ENCODE results near the gene ZNRF3.

ZNRF3 gene

GRCh38 chr22:28953976-28954880 lies 70.9 kb downstream of the ZNRF3 start:
- Mint-ChIP-seq H3K27me3 (peaks cover 99% of the 10 kb centered on the region), H3K4me1 (peaks cover 18% of the 10 kb centered on the region), H3K36me3 (ENCODE audit: insufficient read depth) (peaks cover 5% of the 10 kb centered on the region), H3K9me3 (no peaks in the 10 kb centered on the region), H3K4me3 (no peak overlapping the region), H3K27ac (ENCODE audit: low read depth) (no peak overlapping the region)
- ATAC-seq (replicated peaks; ENCODE audit: extremely low read depth, poor library complexity, severe bottlenecking): no peak
- DNase-seq (ENCODE audit: low spot score in 2 of 2): no peak

GRCh38 chr22:28955817-28956216 lies 72.4 kb downstream of the ZNRF3 start:
- peaks cover 18% of the 10 kb centered on the region for H3K4me1 Mint-ChIP-seq
- peak; percentile 40 to 74 for DNase-seq (ENCODE audit: low spot score in 2 of 2)
- peaks cover 100% of the 10 kb centered on the region for H3K27me3 Mint-ChIP-seq
- H3K4me3 Mint-ChIP-seq: peak overlapping the region; percentile 63
- ATAC-seq (replicated peaks; ENCODE audit: extremely low read depth, poor library complexity, severe bottlenecking): peak; percentile 93
- H3K36me3 Mint-ChIP-seq (ENCODE audit: insufficient read depth): peaks cover 5% of the 10 kb centered on the region
- H3K9me3 Mint-ChIP-seq: no peaks in the 10 kb centered on the region
- peak overlapping the region; percentile 16 for H3K27ac Mint-ChIP-seq (ENCODE audit: low read depth)

GRCh38 chr22:28956506-28956905 lies 73.1 kb downstream of the ZNRF3 start:
- Mint-ChIP-seq H3K27ac (ENCODE audit: low read depth) (no peak overlapping the region), H3K27me3 (peaks cover 100% of the 10 kb centered on the region), H3K4me3 (no peak overlapping the region), H3K9me3 (no peaks in the 10 kb centered on the region), H3K4me1 (peaks cover 18% of the 10 kb centered on the region), H3K36me3 (ENCODE audit: insufficient read depth) (peaks cover 5% of the 10 kb centered on the region)
- ATAC-seq (replicated peaks; ENCODE audit: extremely low read depth, poor library complexity, severe bottlenecking): no peak
- no peak for DNase-seq (ENCODE audit: low spot score in 2 of 2)

GRCh38 chr22:28958611-28959010 lies 75.2 kb downstream of the ZNRF3 start:
- no peak for ATAC-seq (replicated peaks; ENCODE audit: extremely low read depth, poor library complexity, severe bottlenecking)
- H3K27me3 Mint-ChIP-seq: peaks cover 100% of the 10 kb centered on the region

GRCh38 chr22:28962042-28962554 lies 78.7 kb downstream of the ZNRF3 start:
- Mint-ChIP-seq H3K27ac (ENCODE audit: low read depth) (no peak overlapping the region), H3K4me3 (no peak overlapping the region)
- no peak for ATAC-seq (replicated peaks; ENCODE audit: extremely low read depth, poor library complexity, severe bottlenecking)

More at GRCh38 chr22:28958611-28959010, 75.2 kb downstream of the ZNRF3 start:
- Mint-ChIP-seq H3K27ac (ENCODE audit: low read depth) (no peak overlapping the region), H3K9me3 (no peaks in the 10 kb centered on the region), H3K4me3 (no peak overlapping the region), H3K4me1 (peaks cover 18% of the 10 kb centered on the region), H3K36me3 (ENCODE audit: insufficient read depth) (peaks cover 5% of the 10 kb centered on the region)
- no peak for DNase-seq (ENCODE audit: low spot score in 2 of 2)

GRCh38 chr22:28963362-28963761 lies 80.0 kb downstream of the ZNRF3 start:
- Mint-ChIP-seq H3K27me3 (peaks cover 80% of the 10 kb centered on the region), H3K36me3 (ENCODE audit: insufficient read depth) (no peaks in the 10 kb centered on the region), H3K4me3 (no peak overlapping the region), H3K27ac (ENCODE audit: low read depth) (no peak overlapping the region), H3K9me3 (no peaks in the 10 kb centered on the region), H3K4me1 (no peaks in the 10 kb centered on the region)
- no peak for DNase-seq (ENCODE audit: low spot score in 2 of 2)
- ATAC-seq (replicated peaks; ENCODE audit: extremely low read depth, poor library complexity, severe bottlenecking): no peak

More at GRCh38 chr22:28962042-28962554, 78.7 kb downstream of the ZNRF3 start:
- Mint-ChIP-seq H3K27me3 (peaks cover 90% of the 10 kb centered on the region), H3K36me3 (ENCODE audit: insufficient read depth) (no peaks in the 10 kb centered on the region), H3K9me3 (no peaks in the 10 kb centered on the region), H3K4me1 (no peaks in the 10 kb centered on the region)
- no peak for DNase-seq (ENCODE audit: low spot score in 2 of 2)

GRCh38 chr22:28967163-28967665 lies 83.8 kb downstream of the ZNRF3 start:
- H3K27ac Mint-ChIP-seq (ENCODE audit: low read depth): no peak overlapping the region
- peaks cover 62% of the 10 kb centered on the region for H3K27me3 Mint-ChIP-seq
- no peaks in the 10 kb centered on the region for H3K9me3 Mint-ChIP-seq
- H3K4me3 Mint-ChIP-seq: no peak overlapping the region
- no peaks in the 10 kb centered on the region for H3K4me1 Mint-ChIP-seq
- ATAC-seq (replicated peaks; ENCODE audit: extremely low read depth, poor library complexity, severe bottlenecking) (no peak), DNase-seq (ENCODE audit: low spot score in 2 of 2) (no peak)
- H3K36me3 Mint-ChIP-seq (ENCODE audit: insufficient read depth): no peaks in the 10 kb centered on the region

GRCh38 chr22:28967969-28968368 lies 84.6 kb downstream of the ZNRF3 start:
- Mint-ChIP-seq H3K27me3 (peaks cover 54% of the 10 kb centered on the region), H3K4me1 (no peaks in the 10 kb centered on the region), H3K36me3 (ENCODE audit: insufficient read depth) (no peaks in the 10 kb centered on the region), H3K27ac (ENCODE audit: low read depth) (no peak overlapping the region), H3K4me3 (no peak overlapping the region), H3K9me3 (no peaks in the 10 kb centered on the region)
- no peak for DNase-seq (ENCODE audit: low spot score in 2 of 2)
- no peak for ATAC-seq (replicated peaks; ENCODE audit: extremely low read depth, poor library complexity, severe bottlenecking)

GRCh38 chr22:28969401-28970168 lies 86.2 kb downstream of the ZNRF3 start:
- no peaks in the 10 kb centered on the region for H3K36me3 Mint-ChIP-seq (ENCODE audit: insufficient read depth)
- DNase-seq (ENCODE audit: low spot score in 2 of 2) (no peak), ATAC-seq (replicated peaks; ENCODE audit: extremely low read depth, poor library complexity, severe bottlenecking) (no peak)
- H3K9me3 Mint-ChIP-seq: no peaks in the 10 kb centered on the region
- no peak overlapping the region for H3K27ac Mint-ChIP-seq (ENCODE audit: low read depth)
- H3K4me3 Mint-ChIP-seq: no peak overlapping the region
- no peaks in the 10 kb centered on the region for H3K4me1 Mint-ChIP-seq
- peaks cover 38% of the 10 kb centered on the region for H3K27me3 Mint-ChIP-seq

- DNase-seq (ENCODE audit: low spot score in 2 of 2) (no peak), ATAC-seq (replicated peaks; ENCODE audit: extremely low read depth, poor library complexity, severe bottlenecking) (no peak)
- H3K27me3 Mint-ChIP-seq: peaks cover 39% of the 10 kb centered on the region
- no peak overlapping the region for H3K27ac Mint-ChIP-seq (ENCODE audit: low read depth)
- no peaks in the 10 kb centered on the region for H3K36me3 Mint-ChIP-seq (ENCODE audit: insufficient read depth)
- H3K9me3 Mint-ChIP-seq: no peaks in the 10 kb centered on the region
- no peaks in the 10 kb centered on the region for H3K4me1 Mint-ChIP-seq
- no peak overlapping the region for H3K4me3 Mint-ChIP-seq
Observed at GRCh38 chr22:28973352-28973751, 90.0 kb downstream of the ZNRF3 start.

- H3K4me3 Mint-ChIP-seq: no peak overlapping the region
- ATAC-seq (replicated peaks; ENCODE audit: extremely low read depth, poor library complexity, severe bottlenecking): no peak
- no peaks in the 10 kb centered on the region for H3K4me1 Mint-ChIP-seq
- H3K27me3 Mint-ChIP-seq: peaks cover 37% of the 10 kb centered on the region
- H3K36me3 Mint-ChIP-seq (ENCODE audit: insufficient read depth): no peaks in the 10 kb centered on the region
- no peaks in the 10 kb centered on the region for H3K9me3 Mint-ChIP-seq
- no peak for DNase-seq (ENCODE audit: low spot score in 2 of 2)
- H3K27ac Mint-ChIP-seq (ENCODE audit: low read depth): no peak overlapping the region
Observed at GRCh38 chr22:28977060-28977459, 93.7 kb downstream of the ZNRF3 start.

- Mint-ChIP-seq H3K27me3 (peaks cover 40% of the 10 kb centered on the region), H3K4me1 (no peaks in the 10 kb centered on the region), H3K36me3 (ENCODE audit: insufficient read depth) (no peaks in the 10 kb centered on the region), H3K27ac (ENCODE audit: low read depth) (no peak overlapping the region), H3K9me3 (no peaks in the 10 kb centered on the region), H3K4me3 (no peak overlapping the region)
- DNase-seq (ENCODE audit: low spot score in 2 of 2) (no peak), ATAC-seq (replicated peaks; ENCODE audit: extremely low read depth, poor library complexity, severe bottlenecking) (no peak)
Observed at GRCh38 chr22:28977481-28977971, 94.2 kb downstream of the ZNRF3 start.

Measured in central memory CD8-positive, alpha-beta T cell (primary cell).